Skeletal muscle tissue (tissue), 4 donors: ENCODE results near the gene CGB3. TPM values are rescaled to one million over a fixed set of nuclear protein-coding genes. Genes with fewer than 3 reads are reported as not detected.
"Not testable (repeated sequence)": the region's sequence is repeated elsewhere in the genome, so short reads cannot be mapped to it uniquely, and the experiment has no call there.

ENCODE experiments used
- H3K27ac ChIP-seq: one replicate; pipeline ENCODE4 v1.7.0; 2013; ENCODE audit warnings: mild to moderate bottlenecking, low read depth, low read length, inconsistent platforms
- H3K27me3 ChIP-seq, 3 donors: one replicate each; pipeline ENCODE4 v1.7.0; 2013; ENCODE audit warnings: low read length in 3 of 3; ENCODE audit not compliant: control insufficient read depth in 3 of 3, insufficient read depth in 3 of 3
- H3K36me3 ChIP-seq, 3 donors: one replicate each; pipeline ENCODE4 v1.7.0; 2013; ENCODE audit warnings: low read length in 3 of 3; ENCODE audit not compliant: control insufficient read depth in 3 of 3, insufficient read depth in 3 of 3
- H3K4me1 ChIP-seq, 3 donors: one replicate each; pipeline ENCODE4 v1.7.0; 2013; ENCODE audit warnings: low read length in 3 of 3, mild to moderate bottlenecking in 3 of 3; ENCODE audit not compliant: control insufficient read depth in 3 of 3, insufficient read depth in 3 of 3
- H3K4me3 ChIP-seq, 3 donors: one replicate each; pipeline ENCODE4 v1.7.0; 2013; ENCODE audit warnings: low read length in 3 of 3
- H3K9ac ChIP-seq, 3 donors: one replicate each; pipeline ENCODE4 v1.7.0; 2013; ENCODE audit warnings: low read length in 3 of 3, mild to moderate bottlenecking in 3 of 3, moderate library complexity in 2 of 3, low read depth in 1 of 3
- H3K9me3 ChIP-seq, 3 donors: one replicate each; pipeline ENCODE4 v1.7.0; 2013; ENCODE audit warnings: low read length in 3 of 3; ENCODE audit not compliant: control insufficient read depth in 3 of 3
- total RNA-seq: library from RNA; depleted of rRNA; stranded (reverse); fragments of >200 nt; gene quantifications from one replicate; pipeline ENCODE4 v1.2.3, GENCODE V29; 2014
- donor health status: Osteomylitis.

Gene CGB3
- total RNA-seq, 1 donor from 2014 or later: not detected

DNA sequence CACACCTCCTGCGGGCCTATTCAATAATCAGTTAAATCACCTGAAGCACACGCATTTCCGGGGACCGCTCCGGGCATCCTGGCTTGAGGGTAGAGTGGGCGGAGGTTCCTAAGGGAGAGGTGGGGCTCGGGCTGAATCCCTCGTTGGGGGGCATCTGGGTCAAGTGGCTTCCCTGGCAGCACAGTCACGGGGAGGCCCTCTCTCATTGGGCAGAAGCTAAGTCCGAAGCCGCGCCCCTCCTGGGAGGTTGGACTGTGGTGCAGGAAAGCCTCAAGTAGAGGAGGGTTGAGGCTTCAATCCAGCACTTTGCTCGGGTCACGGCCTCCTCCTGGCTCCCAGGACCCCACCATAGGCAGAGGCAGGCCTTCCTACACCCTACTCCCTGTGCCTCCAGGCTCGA is 19.4 kb upstream of the CGB3 start, which contains the start of gene CGB5:
TSS of gene CGB5 (plus strand) at position 301 of the 400 bp plus-strand sequence. CDS start 362 bp downstream, outside the sequence.
- not testable (repeated sequence) for H3K9ac ChIP-seq, H3K27ac ChIP-seq, H3K9me3 ChIP-seq, H3K4me1 ChIP-seq, H3K4me3 ChIP-seq, H3K27me3 ChIP-seq, H3K36me3 ChIP-seq

DNA sequence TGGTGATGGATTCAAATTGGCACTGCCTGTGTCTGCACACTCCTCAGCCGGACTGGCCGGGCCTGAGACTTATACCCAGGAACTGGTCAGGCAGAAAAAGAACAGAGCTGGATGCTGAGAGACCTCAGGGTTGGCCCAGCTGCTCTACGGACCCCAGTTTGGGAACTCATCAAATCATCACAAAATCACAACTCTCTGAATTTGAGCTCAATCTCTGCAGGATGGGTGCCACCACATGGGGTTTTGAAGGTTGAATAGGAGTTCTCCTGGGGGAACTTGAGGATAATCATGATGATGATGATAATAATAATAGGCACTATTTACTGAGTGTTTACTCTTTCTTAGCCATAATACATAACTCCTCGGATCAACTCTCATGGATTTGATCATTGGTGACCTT is 18.5 kb upstream of the CGB3 start:
- not testable (repeated sequence) for H3K27me3 ChIP-seq, H3K36me3 ChIP-seq, H3K9me3 ChIP-seq, H3K9ac ChIP-seq, H3K4me1 ChIP-seq, H3K4me3 ChIP-seq, H3K27ac ChIP-seq

DNA sequence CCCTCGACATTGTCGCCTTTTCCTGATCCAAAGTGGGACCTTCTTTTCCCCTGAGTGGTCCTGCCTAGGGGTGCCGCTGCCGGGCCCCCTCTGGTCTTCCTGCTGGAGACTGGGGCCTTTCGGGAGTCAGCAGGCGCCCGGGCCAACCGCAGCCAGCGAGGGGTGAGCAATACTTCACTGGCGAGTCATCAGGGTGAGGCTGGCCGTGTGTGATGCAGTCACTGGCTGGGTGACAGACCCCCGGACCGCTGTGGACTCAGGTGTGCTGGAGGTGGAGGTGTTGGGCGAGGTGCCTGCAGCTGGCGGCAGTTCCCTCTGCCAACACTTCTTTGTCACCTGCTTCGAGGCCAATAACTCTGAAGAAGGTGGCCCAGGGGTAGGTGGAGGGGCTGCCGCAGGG is 18.0 kb upstream of the CGB3 start:
- H3K36me3 ChIP-seq: no peaks in the 10 kb centered on the region
- H3K9me3 ChIP-seq: no peaks in the 10 kb centered on the region
- H3K27ac ChIP-seq: no peak overlapping the region
- no peaks in the 10 kb centered on the region for H3K27me3 ChIP-seq
- H3K9ac ChIP-seq: no peak overlapping the region
- no peak overlapping the region for H3K4me3 ChIP-seq
- no peaks in the 10 kb centered on the region for H3K4me1 ChIP-seq

DNA sequence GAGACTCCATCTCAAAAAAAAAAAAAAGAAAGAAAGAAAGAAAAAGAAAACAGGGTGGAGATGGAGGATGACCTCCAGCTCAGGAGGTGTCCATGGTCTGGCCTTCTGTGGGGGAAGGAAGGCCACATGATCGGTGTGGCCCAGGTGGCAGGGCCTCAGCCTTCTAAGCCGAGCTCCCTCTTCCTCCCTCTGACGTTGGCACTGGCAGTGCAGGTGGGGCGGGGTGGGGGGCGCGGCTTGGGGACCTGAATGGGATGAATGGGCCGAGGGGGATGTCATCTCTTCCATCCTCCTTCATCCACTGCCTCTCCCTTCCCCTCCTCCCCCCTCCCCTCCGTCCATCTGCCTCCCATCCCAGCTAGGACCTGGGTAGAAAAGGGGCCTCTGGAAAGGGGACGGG is 15.6 kb upstream of the CGB3 start:
- H3K9me3 ChIP-seq, H3K27me3 ChIP-seq, H3K9ac ChIP-seq, H3K27ac ChIP-seq, H3K4me1 ChIP-seq, H3K4me3 ChIP-seq, H3K36me3 ChIP-seq: not testable (repeated sequence)

DNA sequence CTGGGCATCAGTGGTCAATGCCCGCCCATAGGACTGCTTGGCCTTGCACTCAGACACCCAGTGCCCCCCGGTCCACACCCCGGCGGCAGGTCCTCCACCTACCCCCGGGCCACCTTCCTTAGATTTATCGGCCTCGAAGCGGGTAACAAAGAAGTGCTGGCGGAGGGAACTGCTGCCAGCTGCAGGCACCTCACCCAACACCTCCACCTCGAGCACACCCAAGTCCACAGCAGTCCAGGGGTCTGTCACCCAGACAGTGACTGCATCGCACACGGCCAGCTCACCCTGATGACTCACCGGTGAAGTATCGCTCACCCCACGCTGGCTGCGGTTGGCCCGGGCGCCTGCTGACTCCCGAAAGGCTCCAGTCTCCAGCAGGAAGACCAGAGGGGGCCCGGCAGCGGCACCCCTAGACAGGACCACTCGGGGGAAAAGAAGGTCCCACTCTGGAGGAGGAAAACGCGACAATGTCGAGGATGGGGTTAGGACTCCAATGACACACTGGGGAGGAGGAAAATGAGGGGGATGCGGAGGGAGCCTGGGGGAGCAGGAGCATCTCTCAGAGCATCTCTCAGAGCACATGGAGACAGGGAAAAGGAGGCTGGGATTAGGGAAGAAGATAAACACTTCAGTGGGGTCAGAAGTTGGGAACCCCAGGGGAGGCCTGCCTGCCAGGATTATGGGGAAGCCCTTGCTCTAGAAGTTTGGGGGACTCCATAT is 14.6 kb upstream of the CGB3 start:
- not testable (repeated sequence) for H3K4me1 ChIP-seq, H3K36me3 ChIP-seq, H3K9me3 ChIP-seq, H3K27me3 ChIP-seq, H3K4me3 ChIP-seq, H3K27ac ChIP-seq, H3K9ac ChIP-seq

DNA sequence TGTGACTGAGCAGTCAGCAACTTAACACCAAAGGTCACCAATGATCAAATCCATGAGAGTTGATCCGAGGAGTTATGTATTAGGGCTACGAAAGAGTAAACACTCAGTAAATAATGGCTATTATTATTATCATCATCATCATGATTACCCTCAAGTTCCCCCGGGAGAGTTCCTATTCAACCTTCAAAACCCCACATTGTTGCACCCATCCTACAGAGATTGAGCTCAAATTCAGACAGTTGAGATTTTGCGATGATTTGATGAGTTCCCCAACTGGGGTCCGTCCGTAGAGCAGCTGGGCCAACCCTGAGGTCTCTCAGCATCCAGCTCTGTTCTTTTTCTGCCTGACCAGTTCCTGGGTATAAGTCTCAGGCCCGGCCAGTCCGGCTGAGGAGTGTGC is 14.0 kb upstream of the CGB3 start:
- H3K9ac ChIP-seq, H3K9me3 ChIP-seq, H3K4me1 ChIP-seq, H3K4me3 ChIP-seq, H3K27ac ChIP-seq, H3K36me3 ChIP-seq, H3K27me3 ChIP-seq: not testable (repeated sequence)

DNA sequence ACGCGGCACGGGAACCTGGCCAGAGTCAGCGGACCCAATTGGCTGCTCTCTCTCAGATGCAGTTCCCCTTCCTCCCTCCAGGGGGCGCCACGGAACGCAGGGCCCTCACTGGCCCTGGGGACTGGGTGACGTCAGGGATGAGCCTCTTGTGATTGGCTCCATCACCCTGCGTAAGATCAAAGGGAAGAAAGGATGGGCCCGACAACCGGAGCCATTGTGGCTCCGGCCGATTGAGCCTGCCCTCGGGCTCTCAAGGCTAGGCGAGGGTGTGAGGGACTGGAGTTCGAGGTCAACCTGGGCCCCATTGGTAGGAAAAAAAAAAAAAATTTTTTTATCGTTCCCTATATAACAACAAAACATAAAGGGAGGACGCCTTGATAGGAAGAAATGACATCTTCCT is 12.7 kb upstream of the CGB3 start, which contains the start of gene CGB1:
TSS of gene CGB1 (minus strand) at position 81 of the 400 bp plus-strand sequence. CDS start 184 bp downstream, outside the sequence.
- not testable (repeated sequence) for H3K9me3 ChIP-seq, H3K9ac ChIP-seq, H3K27me3 ChIP-seq, H3K36me3 ChIP-seq, H3K4me3 ChIP-seq, H3K27ac ChIP-seq, H3K4me1 ChIP-seq

DNA sequence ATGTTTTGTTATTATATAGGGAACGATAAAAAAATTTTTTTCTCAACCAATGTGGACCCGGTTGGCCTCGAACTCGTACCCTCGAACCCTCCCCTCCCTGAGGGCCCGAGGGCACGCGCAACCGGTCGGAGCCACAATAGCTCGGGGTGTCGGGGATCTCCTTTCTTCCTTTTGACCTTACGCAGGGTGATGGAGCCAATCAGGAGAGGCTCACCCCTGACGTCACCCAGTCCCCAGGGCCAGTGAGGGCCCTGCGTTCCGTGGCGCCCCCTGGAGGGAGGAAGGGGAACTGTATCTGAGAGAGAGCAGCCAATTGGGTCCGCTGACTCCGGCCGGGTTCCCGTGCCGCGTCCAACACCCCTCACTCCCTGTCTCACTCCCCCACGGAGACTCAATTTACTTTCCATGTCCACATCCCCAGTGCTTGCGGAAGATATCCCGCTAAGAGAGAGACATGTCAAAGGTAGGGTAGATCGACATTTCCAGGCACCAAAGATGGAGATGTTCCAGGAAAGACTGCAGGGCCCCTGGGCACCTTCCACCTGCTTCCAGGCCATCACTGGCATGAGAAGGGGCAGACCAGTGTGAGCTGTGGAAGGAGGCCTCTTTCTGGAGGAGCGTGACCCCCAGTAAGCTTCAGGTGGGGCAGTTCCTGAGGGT is 7.6 kb upstream of the CGB3 start, which contains the start of gene CGB2:
TSS of gene CGB2 (plus strand) at position 249 of the 660 bp plus-strand sequence. CDS start at position 455, 206 bp downstream.
- not testable (repeated sequence) for H3K27me3 ChIP-seq, H3K36me3 ChIP-seq, H3K4me3 ChIP-seq, H3K4me1 ChIP-seq, H3K27ac ChIP-seq, H3K9ac ChIP-seq, H3K9me3 ChIP-seq

DNA sequence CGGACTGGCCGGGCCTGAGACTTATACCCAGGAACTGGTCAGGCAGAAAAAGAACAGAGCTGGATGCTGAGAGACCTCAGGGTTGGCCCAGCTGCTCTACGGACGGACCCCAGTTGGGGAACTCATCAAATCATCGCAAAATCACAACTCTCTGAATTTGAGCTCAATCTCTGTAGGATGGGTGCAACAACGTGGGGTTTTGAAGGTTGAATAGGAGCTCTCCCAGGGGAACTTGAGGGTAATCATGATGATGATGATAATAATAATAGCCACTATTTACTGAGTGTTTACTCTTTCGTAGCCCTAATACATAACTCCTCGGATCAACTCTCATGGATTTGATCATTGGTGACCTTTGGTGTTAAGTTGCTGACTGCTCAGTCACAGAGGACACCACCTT is 6.2 kb upstream of the CGB3 start:
- not testable (repeated sequence) for H3K4me1 ChIP-seq, H3K36me3 ChIP-seq, H3K9ac ChIP-seq, H3K27me3 ChIP-seq, H3K27ac ChIP-seq, H3K9me3 ChIP-seq, H3K4me3 ChIP-seq

DNA sequence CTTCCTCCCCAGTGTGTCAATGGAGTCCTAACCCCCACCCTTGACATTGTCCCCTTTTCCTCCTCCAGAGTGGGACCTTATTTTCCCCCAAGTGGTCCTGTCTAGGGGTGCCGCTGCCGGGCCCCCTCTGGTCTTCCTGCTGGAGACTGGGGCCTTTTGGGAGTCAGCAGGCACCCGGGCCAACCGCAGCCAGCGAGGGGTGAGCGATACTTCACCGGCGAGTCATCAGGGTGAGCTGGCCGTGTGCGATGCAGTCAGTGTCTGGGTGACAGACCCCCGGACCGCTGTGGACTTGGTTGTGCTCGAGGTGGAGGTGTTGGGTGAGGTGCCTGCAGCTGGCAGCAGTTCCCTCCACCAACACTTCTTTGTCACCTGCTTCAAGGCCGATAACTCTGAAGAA is 5.6 kb upstream of the CGB3 start:
- H3K4me1 ChIP-seq, H3K27ac ChIP-seq, H3K4me3 ChIP-seq, H3K9ac ChIP-seq, H3K36me3 ChIP-seq, H3K9me3 ChIP-seq, H3K27me3 ChIP-seq: not testable (repeated sequence)
